Panc1 (cell line): Measurements from ENCODE around the gene POU3F2.

Experiments used
- CTCF ChIP-seq: fragments of 450-650 bp; IDR thresholded peaks from 2 replicates; pipeline ENCODE4 v1.5.1; 2017; ENCODE audit warnings: mild to moderate bottlenecking
- POLR2AphosphoS5 ChIP-seq: IDR thresholded peaks from 2 replicates; pipeline ENCODE4 v1.6.1; 2012; ENCODE audit warnings: mild to moderate bottlenecking, low read depth, low read length, moderate library complexity

- TF ChIP-seq CTCF = peak; percentile 18
- no peak for TF ChIP-seq POLR2AphosphoS5
Observed at GRCh38 chr6:98846021-98846380, 11.6 kb downstream of the POU3F2 start.
